Loucy (cell line): ENCODE results near the gene HMX1.

Experiments used
- H2AFZ ChIP-seq: fragments of 200-600 bp; sonication (generic); 2 replicates; pipeline ENCODE4 v1.6.0; 2016; ENCODE audit warnings: antibody characterized with exemption, mild to moderate bottlenecking, low read length, moderate library complexity
- H3F3A ChIP-seq: fragments of 200-600 bp; 2 replicates; pipeline ENCODE4 v1.6.0; 2016; ENCODE audit warnings: antibody characterized with exemption, low read depth, mild to moderate bottlenecking
- H3K27me3 ChIP-seq: fragments of 200-600 bp; sonication (generic); 2 replicates; pipeline ENCODE4 v1.6.1; 2014; ENCODE audit warnings: low read length, mild to moderate bottlenecking; ENCODE audit not compliant: insufficient read depth, poor library complexity, severe bottlenecking
- H3K36me3 ChIP-seq: fragments of 200-600 bp; sonication (generic); 2 replicates; pipeline ENCODE4 v1.6.1; 2016; ENCODE audit warnings: low read length; ENCODE audit not compliant: insufficient read depth
- H3K4me1 ChIP-seq: fragments of 200-600 bp; sonication (generic); 2 replicates; pipeline ENCODE4 v1.5.1; 2014; ENCODE audit warnings: low read length, mild to moderate bottlenecking; ENCODE audit not compliant: insufficient read depth, poor library complexity, severe bottlenecking
- H3K4me2 ChIP-seq: fragments of 200-600 bp; sonication (generic); 2 replicates; pipeline ENCODE4 v1.6.0; 2014; ENCODE audit warnings: antibody characterized with exemption, low read length, low read depth, mild to moderate bottlenecking; ENCODE audit not compliant: poor library complexity, severe bottlenecking
- H3K4me3 ChIP-seq: fragments of 200-600 bp; sonication (generic); 2 replicates; pipeline ENCODE4 v1.5.1; 2014; ENCODE audit warnings: low read length, mild to moderate bottlenecking, mixed read lengths; ENCODE audit not compliant: poor library complexity, severe bottlenecking
- H3K79me2 ChIP-seq: fragments of 200-600 bp; sonication (generic); 2 replicates; pipeline ENCODE4 v1.6.1; 2014; ENCODE audit warnings: low read length; ENCODE audit not compliant: insufficient read depth
- H3K9ac ChIP-seq: fragments of 200-600 bp; sonication (generic); 2 replicates; pipeline ENCODE4 v1.6.0; 2014; ENCODE audit warnings: mild to moderate bottlenecking, low read depth, low read length, moderate library complexity; ENCODE audit not compliant: poor library complexity, severe bottlenecking
- H3K9me2 ChIP-seq: fragments of 200-600 bp; sonication (generic); replicated peaks from 2 replicates; pipeline ENCODE4 v1.6.1; 2016; ENCODE audit warnings: low read depth, low read length, mixed read lengths
- H3K9me3 ChIP-seq: fragments of 200-600 bp; sonication (generic); 2 replicates; pipeline ENCODE4 v1.6.1; 2014; ENCODE audit warnings: mild to moderate bottlenecking, antibody characterized with exemption, low read length, low read depth; ENCODE audit not compliant: insufficient read depth
- H4K20me1 ChIP-seq: fragments of 200-600 bp; sonication (generic); 2 replicates; pipeline ENCODE4 v1.6.0; 2014; ENCODE audit warnings: antibody characterized with exemption, low read length, mild to moderate bottlenecking; ENCODE audit not compliant: insufficient read depth, poor library complexity, severe bottlenecking
- EZH2phosphoT487 ChIP-seq: fragments of 200-600 bp; IDR thresholded peaks from 2 replicates; pipeline ENCODE4 v1.6.1; 2018; ENCODE audit warnings: antibody characterized with exemption, mild to moderate bottlenecking, moderate library complexity, borderline replicate concordance
- TF ChIP-seq, protein P1 (sequence below): fragments of 200-600 bp; sonication (generic); conservative IDR thresholded peaks from 2 replicates; pipeline ENCODE4 v1.5.1; 2014; ENCODE audit warnings: mild to moderate bottlenecking, antibody characterized with exemption, low read length

HMX1 gene

DNA sequence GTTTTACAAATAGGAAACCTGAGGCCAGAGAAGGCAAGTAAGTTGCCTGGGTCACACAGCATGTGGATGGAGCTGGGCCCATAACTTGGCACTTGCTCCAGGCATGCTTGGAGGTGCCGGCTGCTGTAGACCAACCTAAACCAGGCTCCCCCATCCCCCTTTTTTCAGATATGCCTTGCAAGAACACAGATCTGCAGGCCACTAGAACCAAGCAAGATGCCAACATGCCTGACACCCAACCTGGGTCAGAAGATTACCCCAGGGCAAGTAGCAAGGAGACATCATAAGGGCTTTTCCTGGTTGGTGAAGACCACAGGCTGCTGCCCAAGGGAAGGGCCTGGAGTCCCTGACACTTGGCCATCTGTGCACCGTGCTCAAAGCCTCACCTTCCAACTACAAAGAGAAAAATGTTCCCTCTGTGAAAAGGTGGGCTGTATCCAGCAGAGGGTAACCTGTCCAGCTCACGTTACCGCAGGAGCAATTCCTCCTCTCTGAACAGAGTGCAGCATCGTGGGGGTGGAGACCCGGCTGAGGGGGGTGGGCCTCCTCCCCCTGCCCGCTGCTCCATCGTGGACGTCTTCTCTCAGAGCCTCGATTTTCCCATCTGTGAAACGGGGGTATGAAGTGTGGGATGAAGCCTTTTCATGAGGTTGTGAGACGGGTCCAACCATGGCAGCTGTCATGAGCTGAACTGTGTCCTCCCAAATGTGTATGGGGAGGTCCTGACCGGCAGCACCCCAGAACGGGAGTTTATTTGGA lies 23.0 kb downstream of the HMX1 start:
- H3K9me3 ChIP-seq = peaks cover 2% of the 10 kb centered on the region; the same call in 1 of the 2 replicates
- no peaks in the 10 kb centered on the region for H3F3A ChIP-seq
- H3K36me3 ChIP-seq = no peaks in the 10 kb centered on the region
- no peak for TF ChIP-seq EZH2phosphoT487
- TF ChIP-seq, protein P1, sequence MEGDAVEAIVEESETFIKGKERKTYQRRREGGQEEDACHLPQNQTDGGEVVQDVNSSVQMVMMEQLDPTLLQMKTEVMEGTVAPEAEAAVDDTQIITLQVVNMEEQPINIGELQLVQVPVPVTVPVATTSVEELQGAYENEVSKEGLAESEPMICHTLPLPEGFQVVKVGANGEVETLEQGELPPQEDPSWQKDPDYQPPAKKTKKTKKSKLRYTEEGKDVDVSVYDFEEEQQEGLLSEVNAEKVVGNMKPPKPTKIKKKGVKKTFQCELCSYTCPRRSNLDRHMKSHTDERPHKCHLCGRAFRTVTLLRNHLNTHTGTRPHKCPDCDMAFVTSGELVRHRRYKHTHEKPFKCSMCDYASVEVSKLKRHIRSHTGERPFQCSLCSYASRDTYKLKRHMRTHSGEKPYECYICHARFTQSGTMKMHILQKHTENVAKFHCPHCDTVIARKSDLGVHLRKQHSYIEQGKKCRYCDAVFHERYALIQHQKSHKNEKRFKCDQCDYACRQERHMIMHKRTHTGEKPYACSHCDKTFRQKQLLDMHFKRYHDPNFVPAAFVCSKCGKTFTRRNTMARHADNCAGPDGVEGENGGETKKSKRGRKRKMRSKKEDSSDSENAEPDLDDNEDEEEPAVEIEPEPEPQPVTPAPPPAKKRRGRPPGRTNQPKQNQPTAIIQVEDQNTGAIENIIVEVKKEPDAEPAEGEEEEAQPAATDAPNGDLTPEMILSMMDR = no peak
- no peaks in the 10 kb centered on the region for H3K79me2 ChIP-seq
- no peak overlapping the region for H2AFZ ChIP-seq
- no peak overlapping the region for H3K9ac ChIP-seq
- no peaks in the 10 kb centered on the region for H3K9me2 ChIP-seq
- no peaks in the 10 kb centered on the region for H3K27me3 ChIP-seq
- H3K4me2 ChIP-seq = no peak overlapping the region
- H3K4me3 ChIP-seq = no peak overlapping the region
- H3K4me1 ChIP-seq = no peaks in the 10 kb centered on the region
- H4K20me1 ChIP-seq = no peaks in the 10 kb centered on the region

DNA sequence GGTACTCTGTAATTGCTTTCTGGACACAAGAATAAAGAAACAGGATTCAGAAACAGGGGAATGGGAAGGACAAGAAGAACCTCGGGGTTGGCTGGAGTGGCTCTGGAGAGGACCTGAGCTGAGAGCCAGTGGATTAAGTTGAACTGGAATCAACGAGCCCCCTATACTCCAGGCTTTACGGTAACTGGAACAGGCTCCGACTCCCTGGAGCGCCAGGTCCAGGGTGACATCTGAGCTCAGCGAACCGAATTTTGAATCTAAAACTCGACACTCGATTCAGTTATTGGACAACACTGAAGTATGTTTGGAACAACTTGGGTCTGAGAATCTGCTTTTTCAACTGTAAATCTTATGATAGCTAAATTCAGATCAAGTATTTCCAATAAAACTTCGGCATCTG lies 23.9 kb downstream of the HMX1 start:
- Histone ChIP-seq H3K4me2 (no peak overlapping the region), H3K27me3 (no peaks in the 10 kb centered on the region), H3K4me3 (no peak overlapping the region), H3K4me1 (no peaks in the 10 kb centered on the region), H3K9me2 (no peaks in the 10 kb centered on the region), H2AFZ (no peak overlapping the region), H4K20me1 (no peaks in the 10 kb centered on the region), H3F3A (no peaks in the 10 kb centered on the region), H3K36me3 (no peaks in the 10 kb centered on the region), H3K9me3 (peaks cover 2% of the 10 kb centered on the region; the same call in 1 of the 2 replicates), H3K79me2 (no peaks in the 10 kb centered on the region), H3K9ac (no peak overlapping the region)
- no peak for TF ChIP-seq EZH2phosphoT487
- TF ChIP-seq, protein P1 = no peak

DNA sequence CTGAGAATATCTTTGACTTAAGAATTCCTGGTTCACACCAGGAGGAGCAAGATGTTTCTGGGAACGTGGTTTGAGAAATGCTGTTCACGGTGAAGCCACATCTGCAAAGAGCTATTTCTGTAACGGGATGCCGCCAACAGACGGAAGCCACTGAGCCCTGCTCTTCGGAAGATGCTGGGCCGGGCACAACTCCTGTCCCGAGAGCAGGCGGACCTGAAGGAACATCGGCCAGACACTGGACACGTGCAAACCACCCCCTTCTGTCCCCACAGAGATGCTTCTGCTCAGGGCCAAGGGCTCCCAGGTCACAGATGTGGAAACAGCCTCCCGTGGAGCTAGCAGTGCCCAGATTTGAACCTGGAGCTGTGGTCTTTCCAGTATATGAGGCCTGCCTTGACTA lies 24.3 kb downstream of the HMX1 start:
- H3K36me3 ChIP-seq = no peaks in the 10 kb centered on the region
- no peaks in the 10 kb centered on the region for H3K9me2 ChIP-seq
- H3K27me3 ChIP-seq = no peaks in the 10 kb centered on the region
- no peaks in the 10 kb centered on the region for H3K4me1 ChIP-seq
- no peaks in the 10 kb centered on the region for H3K79me2 ChIP-seq
- H3K4me3 ChIP-seq = no peak overlapping the region
- no peaks in the 10 kb centered on the region for H3F3A ChIP-seq
- TF ChIP-seq EZH2phosphoT487 = no peak
- TF ChIP-seq, protein P1 = no peak
- H4K20me1 ChIP-seq = no peaks in the 10 kb centered on the region
- H3K4me2 ChIP-seq = no peak overlapping the region
- peaks cover 2% of the 10 kb centered on the region; the same call in 1 of the 2 replicates for H3K9me3 ChIP-seq
- H3K9ac ChIP-seq = no peak overlapping the region
- no peak overlapping the region for H2AFZ ChIP-seq
